Measurements from ENCODE around the gene ANKRD45. TPM values are rescaled to one million over a fixed set of nuclear protein-coding genes. Genes with fewer than 3 reads are reported as not detected.

The ANKRD45 gene, protein sequence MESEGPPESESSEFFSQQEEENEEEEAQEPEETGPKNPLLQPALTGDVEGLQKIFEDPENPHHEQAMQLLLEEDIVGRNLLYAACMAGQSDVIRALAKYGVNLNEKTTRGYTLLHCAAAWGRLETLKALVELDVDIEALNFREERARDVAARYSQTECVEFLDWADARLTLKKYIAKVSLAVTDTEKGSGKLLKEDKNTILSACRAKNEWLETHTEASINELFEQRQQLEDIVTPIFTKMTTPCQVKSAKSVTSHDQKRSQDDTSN
- 1.8 and 2.3 TPM in 2 replicates for polyA plus RNA-seq (2012; rRNA removed)
- polyA plus RNA-seq (2012; cell fraction: cytosol; rRNA removed) = 2.8 and 3.3 TPM in 2 replicates
- 0.27 and 0.67 TPM in 2 replicates for polyA plus RNA-seq (2012; cell fraction: nucleus; rRNA removed)

DNA sequence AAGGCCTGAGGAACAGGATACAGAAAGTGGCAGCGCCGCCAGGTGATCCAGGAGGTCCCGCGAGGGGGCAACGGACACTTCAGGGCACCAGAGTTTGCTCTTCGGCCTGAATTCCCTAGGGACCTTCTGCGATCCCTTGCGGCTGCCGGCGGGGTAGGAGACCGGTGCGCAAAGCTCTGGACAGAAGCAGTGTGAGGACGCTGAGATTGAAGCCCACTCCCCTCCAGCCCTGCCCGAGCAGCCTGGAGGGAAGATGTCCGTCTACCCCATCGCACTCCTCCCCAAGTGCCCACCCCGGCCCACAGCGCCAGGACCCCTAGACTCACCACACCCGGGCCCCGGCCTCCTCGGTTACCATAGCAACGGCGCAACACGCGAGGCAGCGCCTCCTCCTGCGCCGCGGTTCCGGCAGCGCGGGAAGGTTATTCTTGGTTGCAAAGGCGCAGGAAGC is at the start of gene ANKRD45:
ANKRD45 (minus strand) TSS at position 361 of the 451 bp plus-strand sequence. CDS start 10,433 bp downstream, outside the sequence.
- ChIA-PET POLR2A (no interaction called here), CTCF (no interaction called here)
- no peaks in the 10 kb centered on the region for H3K79me2 ChIP-seq (ENCODE audit: insufficient read depth)
- H3K4me3 ChIP-seq (ENCODE audit: low read depth in 2 of 2, low read length in 1 of 2) = peak within 1 kb of the TSS; percentile 63 to 66
- H3K9ac ChIP-seq = peak within 1 kb of the TSS; percentile 62; the same call in 1 of the 2 replicates
- no peaks in the 10 kb centered on the region for H3K36me3 ChIP-seq (replicated peaks in 1 of 2; ENCODE audit: control insufficient read depth in 1 of 2, insufficient read depth in 2 of 2, low read length in 1 of 2)
- TF ChIP-seq TAF1 (IDR thresholded peaks at IDR 0.05; ENCODE audit: borderline replicate concordance, low read depth, low read length) = peak; percentile 24; the same call in 1 of the 2 replicates
- TF ChIP-seq USF1 (IDR thresholded peaks at IDR 0.05; ENCODE audit: borderline replicate concordance, low read depth) = no peak
- peak; percentile 33; the same call in 1 of the 2 replicates for TF ChIP-seq RFX5 (IDR thresholded peaks at IDR 0.05; ENCODE audit: low read length)
- no peak for TF ChIP-seq RXRA (IDR thresholded peaks at IDR 0.05; ENCODE audit: borderline replicate concordance, low read depth)
- peak; percentile 14; the same call in 1 of the 2 replicates for TF ChIP-seq NRF1 (IDR thresholded peaks at IDR 0.05; ENCODE audit: low read depth, low read length)
- no peak for TF ChIP-seq FOXM1 (IDR thresholded peaks at IDR 0.05; ENCODE audit: low read depth)
- TF ChIP-seq JUND (IDR thresholded peaks at IDR 0.05) = no peak
- TF ChIP-seq, protein P1, sequence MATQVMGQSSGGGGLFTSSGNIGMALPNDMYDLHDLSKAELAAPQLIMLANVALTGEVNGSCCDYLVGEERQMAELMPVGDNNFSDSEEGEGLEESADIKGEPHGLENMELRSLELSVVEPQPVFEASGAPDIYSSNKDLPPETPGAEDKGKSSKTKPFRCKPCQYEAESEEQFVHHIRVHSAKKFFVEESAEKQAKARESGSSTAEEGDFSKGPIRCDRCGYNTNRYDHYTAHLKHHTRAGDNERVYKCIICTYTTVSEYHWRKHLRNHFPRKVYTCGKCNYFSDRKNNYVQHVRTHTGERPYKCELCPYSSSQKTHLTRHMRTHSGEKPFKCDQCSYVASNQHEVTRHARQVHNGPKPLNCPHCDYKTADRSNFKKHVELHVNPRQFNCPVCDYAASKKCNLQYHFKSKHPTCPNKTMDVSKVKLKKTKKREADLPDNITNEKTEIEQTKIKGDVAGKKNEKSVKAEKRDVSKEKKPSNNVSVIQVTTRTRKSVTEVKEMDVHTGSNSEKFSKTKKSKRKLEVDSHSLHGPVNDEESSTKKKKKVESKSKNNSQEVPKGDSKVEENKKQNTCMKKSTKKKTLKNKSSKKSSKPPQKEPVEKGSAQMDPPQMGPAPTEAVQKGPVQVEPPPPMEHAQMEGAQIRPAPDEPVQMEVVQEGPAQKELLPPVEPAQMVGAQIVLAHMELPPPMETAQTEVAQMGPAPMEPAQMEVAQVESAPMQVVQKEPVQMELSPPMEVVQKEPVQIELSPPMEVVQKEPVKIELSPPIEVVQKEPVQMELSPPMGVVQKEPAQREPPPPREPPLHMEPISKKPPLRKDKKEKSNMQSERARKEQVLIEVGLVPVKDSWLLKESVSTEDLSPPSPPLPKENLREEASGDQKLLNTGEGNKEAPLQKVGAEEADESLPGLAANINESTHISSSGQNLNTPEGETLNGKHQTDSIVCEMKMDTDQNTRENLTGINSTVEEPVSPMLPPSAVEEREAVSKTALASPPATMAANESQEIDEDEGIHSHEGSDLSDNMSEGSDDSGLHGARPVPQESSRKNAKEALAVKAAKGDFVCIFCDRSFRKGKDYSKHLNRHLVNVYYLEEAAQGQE (IDR thresholded peaks at IDR 0.05; ENCODE audit: low read depth, low read length) = no peak
- TF ChIP-seq ZBTB33 (IDR thresholded peaks at IDR 0.05; ENCODE audit: borderline replicate concordance, low read depth) = no peak
- peak; percentile 14; the same call in 1 of the 2 replicates for TF ChIP-seq CTCF (IDR thresholded peaks at IDR 0.05)
- no peak for TF ChIP-seq NFIC (IDR thresholded peaks at IDR 0.05; ENCODE audit: borderline replicate concordance)
- TF ChIP-seq MEF2A (IDR thresholded peaks at IDR 0.05; ENCODE audit: borderline replicate concordance, low read depth) = no peak
- TF ChIP-seq MXI1 (IDR thresholded peaks at IDR 0.05; ENCODE audit: low read depth, low read length) = peak; percentile 58; the same call in 1 of the 2 replicates
- WGBS (ENCODE audit: low lambda C conversion rate) = 9% methylated on average over 28 of the region's 33 CpGs
- H3K27me3 ChIP-seq (ENCODE audit: insufficient read depth) = no peaks in the 10 kb centered on the region
- H2AFZ ChIP-seq (ENCODE audit: low read depth) = peak within 1 kb of the TSS; percentile 92
- peak; percentile 83 for DNase-seq
- H3K9me2 ChIP-seq = no peaks in the 10 kb centered on the region
- peaks cover 6 to 8% of the 10 kb centered on the region in 2 experiments; a peak in 3 of 4 replicates for H3K4me1 ChIP-seq (ENCODE audit: control insufficient read depth in 1 of 2, insufficient read depth in 2 of 2, low read depth in 1 of 2, low read length in 1 of 2)
- no peaks in the 10 kb centered on the region for H4K20me1 ChIP-seq (ENCODE audit: insufficient read depth)
- no peaks in the 10 kb centered on the region for H3K9me3 ChIP-seq
- H3K4me2 ChIP-seq = peak within 1 kb of the TSS; percentile 79
- H3K27ac ChIP-seq (ENCODE audit: low read depth in 2 of 2, low read length in 1 of 2) = peak within 1 kb of the TSS in 1 of 2 experiments; percentile 43; a peak in 3 of 4 replicates
- no peaks in the 10 kb centered on the region for H3F3A ChIP-seq (replicated peaks; ENCODE audit: insufficient read depth)

Measured in SK-N-SH (cell line).